ACHN (cell line): ENCODE results near the gene TRMT1.

Source experiments
- DNase-seq: peaks from one replicate; pipeline ENCODE4 v3.0.0-alpha.2; 2015
- in situ Hi-C: cut with HindIII; loops from 2 replicates; pipeline ENCODE4 v1.10.0; 2017; ENCODE audit warnings: low sequenced_read_pairs, low pct_ligation_motif_present, low pct_unique_long_range_greater_than_20kb

Gene TRMT1

GRCh38 chr19:13130886-13131490 is 14.4 kb upstream of the TRMT1 start:
- DNase-seq = no peak
- in situ Hi-C loops = no loop called here

- in situ Hi-C loops = no loop called here
- no peak for DNase-seq
These were observed 12.8 kb upstream of the TRMT1 start for GRCh38 chr19:13129384-13129783.

- in situ Hi-C loops = no loop called here
These were observed 12.0 kb upstream of the TRMT1 start for GRCh38 chr19:13128583-13128982.

GRCh38 chr19:13127811-13128575 is 11.5 kb upstream of the TRMT1 start:
- no peak for DNase-seq
- in situ Hi-C loops = no loop called here

More at GRCh38 chr19:13128583-13128982, 12.0 kb upstream of the TRMT1 start:
- DNase-seq = no peak

GRCh38 chr19:13127051-13127450 is 10.5 kb upstream of the TRMT1 start:
- in situ Hi-C loops = no loop called here
- no peak for DNase-seq

GRCh38 chr19:13122980-13123957 is 6.7 kb upstream of the TRMT1 start:
- DNase-seq = no peak
- in situ Hi-C loops = no loop called here

GRCh38 chr19:13122275-13122878 is 5.8 kb upstream of the TRMT1 start:
- DNase-seq = no peak
- in situ Hi-C loops = no loop called here

GRCh38 chr19:13121551-13122274 is 5.2 kb upstream of the TRMT1 start:
- no peak for DNase-seq
- in situ Hi-C loops = no loop called here

GRCh38 chr19:13120817-13121216 is 4.3 kb upstream of the TRMT1 start:
- in situ Hi-C loops = no loop called here
- DNase-seq = no peak

- no peak for DNase-seq
- in situ Hi-C loops = no loop called here
These were observed 3.5 kb upstream of the TRMT1 start for GRCh38 chr19:13120031-13120430.

- no peak for DNase-seq
- in situ Hi-C loops = no loop called here
These were observed 3.1 kb upstream of the TRMT1 start for GRCh38 chr19:13119627-13120026.

GRCh38 chr19:13118424-13119193 is 2.1 kb upstream of the TRMT1 start:
- DNase-seq = peak; percentile 43
- in situ Hi-C loops = no loop called here

- peak; percentile 87 for DNase-seq
- in situ Hi-C loops = no loop called here
These were observed 1.4 kb upstream of the TRMT1 start, which contains the start of gene NACC1 for GRCh38 chr19:13117772-13118423. Gene NACC1, plus strand, starts transcription at chr19:13118264. Its CDS starts 16,944 bp downstream, at chr19:13135208.

- DNase-seq = peak; percentile 32
- in situ Hi-C loops = no loop called here
These were observed 734 bp upstream of the TRMT1 start for GRCh38 chr19:13117176-13117771.

- in situ Hi-C loops = no loop called here
These were observed 631 bp downstream of the TRMT1 start for GRCh38 chr19:13115936-13116281.

GRCh38 chr19:13112555-13112954 is 4.0 kb downstream of the TRMT1 start:
- no peak for DNase-seq
- in situ Hi-C loops = no loop called here

More at GRCh38 chr19:13115936-13116281, 631 bp downstream of the TRMT1 start:
- DNase-seq = no peak
